ENCODE results near the gene TRAF3IP1.
"Not testable (repeated sequence)": the region's sequence is repeated elsewhere in the genome, so short reads cannot be mapped to it uniquely, and the experiment has no call there.

TRAF3IP1 gene

GRCh38 chr2:238350150-238350897 is 30.0 kb downstream of the TRAF3IP1 start:
- no peaks in the 10 kb centered on the region for H3K9me3 ChIP-seq
- no peaks in the 10 kb centered on the region for H3K4me1 ChIP-seq
- H3K27me3 ChIP-seq (ENCODE audit: low read depth): no peaks in the 10 kb centered on the region
- DNase-seq (ENCODE audit: low spot score in 2 of 2): no peak
- H3K4me3 ChIP-seq: no peak overlapping the region
- peaks cover 10% of the 10 kb centered on the region for H3K36me3 ChIP-seq (replicated peaks)
- in situ Hi-C loops (cut with MboI; ENCODE audit: low sequenced_read_pairs): no loop called here

- in situ Hi-C loops (cut with MboI; ENCODE audit: low sequenced_read_pairs): no loop called here
- Histone ChIP-seq H3K4me1 (no peaks in the 10 kb centered on the region), H3K27me3 (ENCODE audit: low read depth) (no peaks in the 10 kb centered on the region), H3K4me3 (no peak overlapping the region), H3K36me3 (replicated peaks) (peaks cover 13% of the 10 kb centered on the region), H3K9me3 (no peaks in the 10 kb centered on the region)
- no peak for DNase-seq (ENCODE audit: low spot score in 2 of 2)
These were observed 31.0 kb downstream of the TRAF3IP1 start for GRCh38 chr2:238351315-238351714.

- in situ Hi-C loops (cut with MboI; ENCODE audit: low sequenced_read_pairs): no loop called here
- H3K4me3 ChIP-seq: no peak overlapping the region
- H3K27me3 ChIP-seq (ENCODE audit: low read depth): no peaks in the 10 kb centered on the region
- DNase-seq (ENCODE audit: low spot score in 2 of 2): no peak
- H3K4me1 ChIP-seq: no peaks in the 10 kb centered on the region; the same call in 1 of the 2 replicates
- no peaks in the 10 kb centered on the region for H3K9me3 ChIP-seq
- H3K36me3 ChIP-seq (replicated peaks): peaks cover 18% of the 10 kb centered on the region
These were observed 32.0 kb downstream of the TRAF3IP1 start for GRCh38 chr2:238352361-238352760.

- in situ Hi-C loops (cut with MboI; ENCODE audit: low sequenced_read_pairs): no loop called here
- no peak overlapping the region for H3K4me3 ChIP-seq
- no peak for DNase-seq (ENCODE audit: low spot score in 2 of 2)
- no peaks in the 10 kb centered on the region for H3K27me3 ChIP-seq (ENCODE audit: low read depth)
- no peaks in the 10 kb centered on the region; the same call in 1 of the 2 replicates for H3K4me1 ChIP-seq
- H3K9me3 ChIP-seq: no peaks in the 10 kb centered on the region
- H3K36me3 ChIP-seq (replicated peaks): peaks cover 26% of the 10 kb centered on the region
These were observed 38.5 kb downstream of the TRAF3IP1 start for GRCh38 chr2:238358769-238359168.

GRCh38 chr2:238359403-238359802 is 39.1 kb downstream of the TRAF3IP1 start:
- no peaks in the 10 kb centered on the region for H3K27me3 ChIP-seq (ENCODE audit: low read depth)
- H3K4me3 ChIP-seq: no peak overlapping the region
- no peak for DNase-seq (ENCODE audit: low spot score in 2 of 2)
- H3K36me3 ChIP-seq (replicated peaks): peaks cover 26% of the 10 kb centered on the region
- no peaks in the 10 kb centered on the region; the same call in 1 of the 2 replicates for H3K4me1 ChIP-seq
- no peaks in the 10 kb centered on the region for H3K9me3 ChIP-seq
- in situ Hi-C loops (cut with MboI; ENCODE audit: low sequenced_read_pairs): no loop called here

GRCh38 chr2:238361877-238362276 is 41.6 kb downstream of the TRAF3IP1 start:
- DNase-seq (ENCODE audit: low spot score in 2 of 2): no peak
- Histone ChIP-seq H3K9me3 (no peaks in the 10 kb centered on the region), H3K4me3 (no peak overlapping the region), H3K4me1 (no peaks in the 10 kb centered on the region; the same call in 1 of the 2 replicates), H3K36me3 (replicated peaks) (peaks cover 23% of the 10 kb centered on the region), H3K27me3 (ENCODE audit: low read depth) (no peaks in the 10 kb centered on the region)
- in situ Hi-C loops (cut with MboI; ENCODE audit: low sequenced_read_pairs): no loop called here

GRCh38 chr2:238362626-238363025 is 42.3 kb downstream of the TRAF3IP1 start:
- Histone ChIP-seq H3K27me3 (ENCODE audit: low read depth) (no peaks in the 10 kb centered on the region), H3K4me3 (no peak overlapping the region), H3K4me1 (no peaks in the 10 kb centered on the region; the same call in 1 of the 2 replicates), H3K36me3 (replicated peaks) (peaks cover 16% of the 10 kb centered on the region), H3K9me3 (no peaks in the 10 kb centered on the region)
- in situ Hi-C loops (cut with MboI; ENCODE audit: low sequenced_read_pairs): no loop called here
- DNase-seq (ENCODE audit: low spot score in 2 of 2): no peak

GRCh38 chr2:238369591-238370040 is 49.3 kb downstream of the TRAF3IP1 start:
- in situ Hi-C loops (cut with MboI; ENCODE audit: low sequenced_read_pairs): no loop called here
- H3K4me1 ChIP-seq: no peaks in the 10 kb centered on the region
- no peaks in the 10 kb centered on the region for H3K9me3 ChIP-seq
- no peak overlapping the region for H3K4me3 ChIP-seq
- DNase-seq (ENCODE audit: low spot score in 2 of 2): no peak
- no peaks in the 10 kb centered on the region for H3K27me3 ChIP-seq (ENCODE audit: low read depth)
- no peaks in the 10 kb centered on the region for H3K36me3 ChIP-seq (replicated peaks)

GRCh38 chr2:238370094-238370822 is 49.9 kb downstream of the TRAF3IP1 start:
- H3K27me3 ChIP-seq (ENCODE audit: low read depth): no peaks in the 10 kb centered on the region
- no peak overlapping the region for H3K4me3 ChIP-seq
- H3K4me1 ChIP-seq: no peaks in the 10 kb centered on the region
- in situ Hi-C loops (cut with MboI; ENCODE audit: low sequenced_read_pairs): no loop called here
- no peak for DNase-seq (ENCODE audit: low spot score in 2 of 2)
- no peaks in the 10 kb centered on the region for H3K9me3 ChIP-seq
- H3K36me3 ChIP-seq (replicated peaks): no peaks in the 10 kb centered on the region

GRCh38 chr2:238370823-238371372 is 50.6 kb downstream of the TRAF3IP1 start:
- DNase-seq (ENCODE audit: low spot score in 2 of 2): peak; percentile 31 to 64
- no peaks in the 10 kb centered on the region for H3K9me3 ChIP-seq
- in situ Hi-C loops (cut with MboI; ENCODE audit: low sequenced_read_pairs): no loop called here
- no peaks in the 10 kb centered on the region for H3K36me3 ChIP-seq (replicated peaks)
- H3K27me3 ChIP-seq (ENCODE audit: low read depth): no peaks in the 10 kb centered on the region
- H3K4me3 ChIP-seq: no peak overlapping the region
- H3K4me1 ChIP-seq: no peaks in the 10 kb centered on the region

- H3K4me3 ChIP-seq; DNase-seq (ENCODE audit: low spot score in 2 of 2); in situ Hi-C loops (cut with MboI; ENCODE audit: low sequenced_read_pairs); H3K36me3 ChIP-seq (replicated peaks); H3K4me1 ChIP-seq; H3K27me3 ChIP-seq (ENCODE audit: low read depth); H3K9me3 ChIP-seq: not testable (repeated sequence)
These were observed 52.0 kb downstream of the TRAF3IP1 start for GRCh38 chr2:238372277-238372676.

GRCh38 chr2:238376884-238377391 is 56.6 kb downstream of the TRAF3IP1 start:
- no peaks in the 10 kb centered on the region for H3K36me3 ChIP-seq (replicated peaks)
- H3K4me1 ChIP-seq: no peaks in the 10 kb centered on the region
- H3K27me3 ChIP-seq (ENCODE audit: low read depth): no peaks in the 10 kb centered on the region
- DNase-seq (ENCODE audit: low spot score in 2 of 2): no peak
- H3K4me3 ChIP-seq: no peak overlapping the region
- no peaks in the 10 kb centered on the region for H3K9me3 ChIP-seq
- in situ Hi-C loops (cut with MboI; ENCODE audit: low sequenced_read_pairs): no loop called here

GRCh38 chr2:238378230-238379095 is 58.1 kb downstream of the TRAF3IP1 start:
- DNase-seq (ENCODE audit: low spot score in 2 of 2): no peak
- Histone ChIP-seq H3K4me3 (no peak overlapping the region), H3K9me3 (no peaks in the 10 kb centered on the region), H3K4me1 (no peaks in the 10 kb centered on the region), H3K27me3 (ENCODE audit: low read depth) (no peaks in the 10 kb centered on the region), H3K36me3 (replicated peaks) (no peaks in the 10 kb centered on the region)
- in situ Hi-C loops (cut with MboI; ENCODE audit: low sequenced_read_pairs): no loop called here

Data from HAP-1 (cell line).